A204.1 (cell line): ENCODE measurements around the gene CPED1.
"Not testable (repeated sequence)": the region's sequence is repeated elsewhere in the genome, so short reads cannot be mapped to it uniquely, and the experiment has no call there.

Source experiments
- FAIRE-seq: peaks from 2 replicates; lab custom pipeline; 2012; peaks lifted over from hg19 to GRCh38; lab: Jason Lieb, UNC

The CPED1 gene

GRCh38 chr7:121071662-121072061, 83.2 kb downstream of the CPED1 start:
- no peak for FAIRE-seq

- FAIRE-seq = peak; percentile 30
Observed at GRCh38 chr7:121072826-121073225, 84.3 kb downstream of the CPED1 start.

GRCh38 chr7:121073463-121074099, 85.1 kb downstream of the CPED1 start:
- FAIRE-seq = no peak

- not testable (repeated sequence) for FAIRE-seq
Observed at GRCh38 chr7:121075424-121075841, 86.9 kb downstream of the CPED1 start.

GRCh38 chr7:121075952-121076349, 87.4 kb downstream of the CPED1 start:
- no peak for FAIRE-seq

GRCh38 chr7:121076350-121077164, 88.0 kb downstream of the CPED1 start:
- FAIRE-seq = no peak

- no peak for FAIRE-seq
Observed at GRCh38 chr7:121077165-121077630, 88.7 kb downstream of the CPED1 start.

GRCh38 chr7:121078701-121079227, 90.3 kb downstream of the CPED1 start:
- FAIRE-seq = no peak

GRCh38 chr7:121079425-121080169, 91.1 kb downstream of the CPED1 start:
- FAIRE-seq = no peak

- FAIRE-seq = no peak
Observed at GRCh38 chr7:121080257-121080912, 91.9 kb downstream of the CPED1 start.

GRCh38 chr7:121080913-121081326, 92.4 kb downstream of the CPED1 start:
- no peak for FAIRE-seq

- FAIRE-seq = peak; percentile 87
Observed at GRCh38 chr7:121081327-121081936, 92.9 kb downstream of the CPED1 start.

- FAIRE-seq = no peak
Observed at GRCh38 chr7:121082400-121083101, 94.0 kb downstream of the CPED1 start.

- no peak for FAIRE-seq
Observed at GRCh38 chr7:121083138-121083789, 94.8 kb downstream of the CPED1 start.

GRCh38 chr7:121083790-121084251, 95.3 kb downstream of the CPED1 start:
- FAIRE-seq = no peak

- FAIRE-seq = peak; percentile 16
Observed at GRCh38 chr7:121084256-121084655, 95.7 kb downstream of the CPED1 start.

GRCh38 chr7:121084748-121085336, 96.3 kb downstream of the CPED1 start:
- FAIRE-seq = no peak

- no peak for FAIRE-seq
Observed at GRCh38 chr7:121085922-121086321, 97.4 kb downstream of the CPED1 start.

- FAIRE-seq = no peak
Observed at GRCh38 chr7:121088870-121089269, 100.4 kb downstream of the CPED1 start.

- no peak for FAIRE-seq
Observed at GRCh38 chr7:121094829-121095228, 106.3 kb downstream of the CPED1 start.
